ENCODE data around the gene ENTPD3. TPM values are rescaled to one million over a fixed set of nuclear protein-coding genes. Genes with fewer than 3 reads are reported as not detected.

The ENTPD3 gene
- total RNA-seq, 1 experiment from 2014 or later, result not detected

DNA sequence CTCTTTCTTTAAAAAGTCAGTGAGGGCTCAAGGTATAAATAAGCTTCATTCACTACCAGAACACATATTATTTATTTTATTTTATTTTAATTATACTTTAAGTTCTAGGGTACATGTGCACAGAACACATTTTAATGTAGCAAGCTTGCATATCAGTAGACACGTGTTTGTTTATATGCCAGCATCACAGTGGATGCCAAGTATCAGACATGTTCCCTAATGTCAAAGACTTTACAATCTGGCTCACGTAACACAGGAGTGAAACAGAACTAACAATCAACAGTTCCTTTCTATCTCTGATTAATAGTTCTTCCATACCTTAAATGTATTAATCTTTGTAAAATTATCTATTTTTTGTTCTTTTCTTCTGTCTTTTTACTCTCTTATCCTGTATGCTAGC, 23.3 kb upstream of the ENTPD3 start:
- H3K56ac ChIP-seq (ENCODE audit: insufficient read length, low read depth, low read length), result no peak overlapping the region
- H2AFZ ChIP-seq (ENCODE audit: low read length), result no peak overlapping the region
- H3K4me2 ChIP-seq (ENCODE audit: insufficient read depth, insufficient read length, low read length), result no peak overlapping the region
- WGBS (ENCODE audit: extremely low coverage, insufficient read length, low lambda C conversion rate), result no CpG with 5 or more reads among the region's 2 CpGs
- no peak overlapping the region for H2BK15ac ChIP-seq (ENCODE audit: low read depth, low read length)
- TF ChIP-seq, protein P1, sequence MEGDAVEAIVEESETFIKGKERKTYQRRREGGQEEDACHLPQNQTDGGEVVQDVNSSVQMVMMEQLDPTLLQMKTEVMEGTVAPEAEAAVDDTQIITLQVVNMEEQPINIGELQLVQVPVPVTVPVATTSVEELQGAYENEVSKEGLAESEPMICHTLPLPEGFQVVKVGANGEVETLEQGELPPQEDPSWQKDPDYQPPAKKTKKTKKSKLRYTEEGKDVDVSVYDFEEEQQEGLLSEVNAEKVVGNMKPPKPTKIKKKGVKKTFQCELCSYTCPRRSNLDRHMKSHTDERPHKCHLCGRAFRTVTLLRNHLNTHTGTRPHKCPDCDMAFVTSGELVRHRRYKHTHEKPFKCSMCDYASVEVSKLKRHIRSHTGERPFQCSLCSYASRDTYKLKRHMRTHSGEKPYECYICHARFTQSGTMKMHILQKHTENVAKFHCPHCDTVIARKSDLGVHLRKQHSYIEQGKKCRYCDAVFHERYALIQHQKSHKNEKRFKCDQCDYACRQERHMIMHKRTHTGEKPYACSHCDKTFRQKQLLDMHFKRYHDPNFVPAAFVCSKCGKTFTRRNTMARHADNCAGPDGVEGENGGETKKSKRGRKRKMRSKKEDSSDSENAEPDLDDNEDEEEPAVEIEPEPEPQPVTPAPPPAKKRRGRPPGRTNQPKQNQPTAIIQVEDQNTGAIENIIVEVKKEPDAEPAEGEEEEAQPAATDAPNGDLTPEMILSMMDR (conservative IDR thresholded peaks at IDR 0.05), result no peak
- no peaks in the 10 kb centered on the region for H3K9me3 ChIP-seq (ENCODE audit: control insufficient read depth, low read depth, low read length)
- H2BK5ac ChIP-seq (ENCODE audit: insufficient read length, low read length), result no peak overlapping the region
- H4K5ac ChIP-seq (ENCODE audit: insufficient read length, low read depth, low read length), result no peak overlapping the region
- no peak overlapping the region for H3K23ac ChIP-seq (ENCODE audit: insufficient read length, low read depth, low read length)
- H3K18ac ChIP-seq (ENCODE audit: insufficient read length, low read depth, low read length), result no peak overlapping the region
- no peak overlapping the region for H3K4ac ChIP-seq (ENCODE audit: low read depth, low read length)
- H4K20me1 ChIP-seq (ENCODE audit: control insufficient read depth, insufficient read depth, insufficient read length), result no peaks in the 10 kb centered on the region
- no peaks in the 10 kb centered on the region; the same call in none of the 2 replicates for H3K27me3 Mint-ChIP-seq (ENCODE audit: low read depth)
- no peak overlapping the region for H3T11ph ChIP-seq (ENCODE audit: low read length)
- H3K36me3 Mint-ChIP-seq (ENCODE audit: insufficient read depth in 1 of 3, low read depth in 3 of 3), result no peaks in the 10 kb centered on the region
- H3K27ac ChIP-seq (ENCODE audit: insufficient read length, low read depth, low read length), result no peak overlapping the region
- H3K4me1 Mint-ChIP-seq, result 0 out of 4 replicates have a peak, but pooled peaks cover 0 to 2% of the 10 kb centered on the region in 2 experiments
- DNase-seq, result no peak
- no peaks in the 10 kb centered on the region for H3K79me2 ChIP-seq (ENCODE audit: insufficient read depth, low read length)
- H4K91ac ChIP-seq (ENCODE audit: insufficient read length, low read depth, low read length), result no peak overlapping the region
- H3K27ac Mint-ChIP-seq, result no peak overlapping the region; a peak in 1 of 7 replicates
- H2AK5ac ChIP-seq (ENCODE audit: insufficient read length, low read length), result no peak overlapping the region
- no peak overlapping the region for H2BK12ac ChIP-seq (ENCODE audit: insufficient read length, low read depth, low read length)
- no peak overlapping the region for H3K9ac ChIP-seq (ENCODE audit: extremely low read depth, insufficient read length, low read length)
- no peak overlapping the region for H2BK20ac ChIP-seq (ENCODE audit: low read depth, low read length, poor library complexity, severe bottlenecking)
- H2BK120ac ChIP-seq (ENCODE audit: low read depth, low read length, poor library complexity, severe bottlenecking), result no peak overlapping the region
- H3K23me2 ChIP-seq (ENCODE audit: insufficient read length, low read depth, low read length, poor library complexity, severe bottlenecking), result no peaks in the 10 kb centered on the region
- H3K9me3 Mint-ChIP-seq, result no peaks in the 10 kb centered on the region
- no peak overlapping the region for H4K8ac ChIP-seq (replicated peaks; ENCODE audit: insufficient read length, low read depth, low read length)
- no peaks in the 10 kb centered on the region for H3K4me1 ChIP-seq (ENCODE audit: insufficient read depth, low read length)
- H3K79me1 ChIP-seq (ENCODE audit: insufficient read depth, low read depth, low read length, poor library complexity, severe bottlenecking), result no peaks in the 10 kb centered on the region
- no peak overlapping the region for H3K14ac ChIP-seq (ENCODE audit: insufficient read depth, low read length)
- no peaks in the 10 kb centered on the region for H3K27me3 ChIP-seq (ENCODE audit: insufficient read depth, low read length)
- H3K4me3 Mint-ChIP-seq, result no peak overlapping the region

Data from H9 (cell line).